Measurements from ENCODE around the gene VGLL3.
"Not testable (repeated sequence)": the region's sequence is repeated elsewhere in the genome, so short reads cannot be mapped to it uniquely, and the experiment has no call there.

VGLL3 gene

GRCh38 chr3:86990734-86991481 lies at the start of gene VGLL3:
TSS of gene VGLL3 (minus strand) at chr3:86991149. CDS start at chr3:86990743, 406 bp downstream.
- peak; percentile 20 for DNase-seq (ENCODE audit: low spot score)

GRCh38 chr3:87037652-87038051 lies 46.7 kb upstream of the VGLL3 start:
- DNase-seq (ENCODE audit: low spot score), result no peak

GRCh38 chr3:87036671-87037070 lies 45.7 kb upstream of the VGLL3 start:
- no peak for DNase-seq (ENCODE audit: low spot score)

- DNase-seq (ENCODE audit: low spot score), result no peak
Observed at GRCh38 chr3:87035339-87035738, 44.4 kb upstream of the VGLL3 start.

- no peak for DNase-seq (ENCODE audit: low spot score)
Observed at GRCh38 chr3:87033205-87033604, 42.3 kb upstream of the VGLL3 start.

GRCh38 chr3:87025661-87026645 lies 35.0 kb upstream of the VGLL3 start:
- no peak for DNase-seq (ENCODE audit: low spot score)

- DNase-seq (ENCODE audit: low spot score), result not testable (repeated sequence)
Observed at GRCh38 chr3:87017370-87017769, 26.4 kb upstream of the VGLL3 start.

- DNase-seq (ENCODE audit: low spot score), result no peak
Observed at GRCh38 chr3:87009271-87009670, 18.3 kb upstream of the VGLL3 start.

GRCh38 chr3:87006844-87007439 lies 16.0 kb upstream of the VGLL3 start:
- no peak for DNase-seq (ENCODE audit: low spot score)

- DNase-seq (ENCODE audit: low spot score), result no peak
Observed at GRCh38 chr3:87004883-87005282, 13.9 kb upstream of the VGLL3 start.

GRCh38 chr3:87002346-87002745 lies 11.4 kb upstream of the VGLL3 start:
- DNase-seq (ENCODE audit: low spot score), result no peak

- DNase-seq (ENCODE audit: low spot score), result no peak
Observed at GRCh38 chr3:87001473-87002098, 10.6 kb upstream of the VGLL3 start.

GRCh38 chr3:87000940-87001339 lies 10.0 kb upstream of the VGLL3 start:
- no peak for DNase-seq (ENCODE audit: low spot score)

- no peak for DNase-seq (ENCODE audit: low spot score)
Observed at GRCh38 chr3:86998569-86998968, 7.6 kb upstream of the VGLL3 start.

- no peak for DNase-seq (ENCODE audit: low spot score)
Observed at GRCh38 chr3:86996261-86996955, 5.5 kb upstream of the VGLL3 start.

- DNase-seq (ENCODE audit: low spot score), result no peak
Observed at GRCh38 chr3:86995537-86995936, 4.6 kb upstream of the VGLL3 start.

- no peak for DNase-seq (ENCODE audit: low spot score)
Observed at GRCh38 chr3:86993704-86994103, 2.8 kb upstream of the VGLL3 start.

GRCh38 chr3:86991840-86992435 lies 989 bp upstream of the VGLL3 start:
- DNase-seq (ENCODE audit: low spot score), result peak; percentile 37

- no peak for DNase-seq (ENCODE audit: low spot score)
Observed at GRCh38 chr3:86991482-86991815, 500 bp upstream of the VGLL3 start.

GRCh38 chr3:86990012-86990733 lies 776 bp downstream of the VGLL3 start:
- no peak for DNase-seq (ENCODE audit: low spot score)

- DNase-seq (ENCODE audit: low spot score), result no peak
Observed at GRCh38 chr3:86989611-86990010, 1.3 kb downstream of the VGLL3 start.
